HG03196 (cell line): ENCODE data around the gene ZNG1B.
"Not testable (repeated sequence)": the region's sequence is repeated elsewhere in the genome, so short reads cannot be mapped to it uniquely, and the experiment has no call there.

Experiments used
- ATAC-seq: cut with Tn5 transposase; IDR thresholded peaks from one replicate; pipeline ENCODE4 v1.9.1; 2021; ENCODE audit not compliant: unreplicated experiment

ZNG1B gene

GRCh38 chr2:113503094-113504042, 65.9 kb downstream of the ZNG1B start:
- ATAC-seq: peak; percentile 82

GRCh38 chr2:113504081-113504480, 66.6 kb downstream of the ZNG1B start:
- ATAC-seq: not testable (repeated sequence)

DNA sequence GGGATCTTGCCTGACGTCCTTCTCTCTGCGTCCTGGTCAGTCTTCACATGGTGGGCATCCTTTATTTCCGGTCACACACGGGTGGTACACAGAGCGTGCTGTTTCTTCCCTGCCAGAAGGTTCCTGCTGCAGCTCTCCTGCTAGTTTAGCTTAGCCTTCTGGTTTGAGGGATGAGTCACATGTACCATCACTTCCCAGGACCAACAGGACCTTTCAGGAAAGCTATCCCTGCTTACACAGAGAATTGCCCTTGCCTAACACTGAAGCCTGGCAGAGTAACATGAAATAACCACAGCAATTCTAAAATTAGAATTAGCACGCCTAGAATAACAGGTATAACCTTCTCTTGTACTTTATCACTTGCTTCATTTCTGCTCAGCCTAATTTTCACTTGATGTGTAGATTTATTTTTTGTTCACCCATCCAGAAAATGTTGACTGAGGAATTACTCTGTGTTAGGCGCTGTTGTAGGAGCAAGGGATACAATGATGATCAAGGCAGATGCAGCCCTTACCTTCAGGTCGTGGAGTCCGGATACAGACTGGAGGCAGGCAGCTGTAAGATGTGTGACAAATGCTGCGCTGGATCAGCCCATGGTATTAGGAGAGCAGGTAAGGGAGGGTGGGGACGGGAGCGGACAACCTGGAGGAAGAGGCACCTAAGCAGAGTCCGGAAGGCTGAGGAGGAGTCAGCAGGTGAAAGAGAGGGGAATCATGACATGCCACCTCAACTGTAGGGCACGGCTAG, 70.1 kb downstream of the ZNG1B start:
- ATAC-seq: not testable (repeated sequence)

GRCh38 chr2:113508187-113508586, 70.7 kb downstream of the ZNG1B start:
- not testable (repeated sequence) for ATAC-seq

DNA sequence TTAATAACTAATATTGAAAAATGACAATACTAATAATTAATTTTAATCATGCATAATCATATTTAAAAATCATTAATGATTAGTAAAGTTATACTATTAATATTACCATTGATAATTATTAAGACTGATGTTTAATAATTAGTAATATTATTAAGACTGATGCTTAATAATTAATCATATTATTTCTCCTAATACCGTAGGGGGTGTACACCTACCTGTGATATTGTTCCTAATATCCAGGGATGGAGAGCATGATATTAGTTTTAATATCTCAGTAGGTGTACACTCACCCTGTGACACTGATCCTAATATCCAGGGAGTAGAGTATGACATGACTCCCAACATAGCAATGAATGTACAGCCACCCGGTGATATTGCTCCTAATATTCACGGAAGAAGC, 73.4 kb downstream of the ZNG1B start:
- ATAC-seq: not testable (repeated sequence)

DNA sequence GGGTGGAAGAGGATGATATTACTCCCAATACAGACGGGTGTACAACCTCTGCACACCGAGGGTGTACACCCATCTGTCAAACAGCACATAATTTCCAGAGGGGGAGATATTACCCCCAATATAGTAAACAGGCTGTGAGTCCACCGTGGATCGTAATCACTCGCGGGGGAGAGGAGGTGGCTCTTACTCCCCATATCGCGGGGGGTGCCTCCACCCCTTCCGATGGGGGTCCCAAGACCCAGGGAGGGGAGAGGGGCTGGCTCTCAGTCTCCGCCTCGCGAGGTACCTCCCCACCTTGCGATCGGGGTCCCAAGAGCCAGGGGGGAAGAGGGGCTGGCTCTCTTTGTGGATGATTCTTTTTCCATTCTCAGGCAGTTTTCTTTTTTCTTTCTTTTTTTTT, 74.4 kb downstream of the ZNG1B start:
- ATAC-seq: not testable (repeated sequence)

GRCh38 chr2:113515457-113515856, 78.0 kb downstream of the ZNG1B start:
- ATAC-seq: not testable (repeated sequence)

DNA sequence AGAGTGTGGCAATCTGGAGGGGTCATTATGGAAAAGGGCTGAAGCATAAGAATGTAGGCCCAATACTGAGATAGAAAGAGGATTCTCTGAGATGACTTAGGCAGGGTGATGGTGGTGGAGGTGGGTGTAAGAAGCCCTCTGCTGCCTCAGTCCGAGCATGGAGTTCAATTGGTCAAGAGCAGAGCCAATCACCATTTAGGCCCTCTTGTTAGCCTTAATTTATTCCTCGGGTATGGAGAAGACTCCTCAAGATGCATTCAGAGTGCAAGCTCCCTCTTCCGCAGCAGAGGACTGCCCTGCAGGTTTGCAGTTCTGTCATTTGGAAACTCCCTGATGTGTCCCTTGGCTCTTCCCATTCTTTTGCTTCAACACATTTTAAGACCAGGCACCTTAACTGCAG, 78.5 kb downstream of the ZNG1B start:
- not testable (repeated sequence) for ATAC-seq

DNA sequence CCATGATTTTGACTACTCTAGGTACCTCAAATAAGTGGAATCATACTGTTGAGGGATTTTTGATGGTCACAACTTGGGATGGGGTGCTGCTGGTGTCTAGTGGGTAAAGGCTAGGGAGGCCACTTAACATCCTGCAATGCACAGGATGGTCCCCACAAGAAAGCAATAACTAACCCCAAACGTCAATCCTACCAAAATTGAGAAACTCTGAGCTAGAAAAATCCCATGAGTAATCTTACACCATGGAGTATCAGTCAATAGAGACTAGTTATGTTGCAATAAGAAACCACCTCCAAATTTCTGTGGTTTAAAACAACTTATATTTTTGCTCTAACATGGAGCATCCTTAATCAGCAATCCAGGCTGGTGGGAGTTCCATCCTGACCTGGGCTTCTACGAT, 79.5 kb downstream of the ZNG1B start:
- ATAC-seq: not testable (repeated sequence)

DNA sequence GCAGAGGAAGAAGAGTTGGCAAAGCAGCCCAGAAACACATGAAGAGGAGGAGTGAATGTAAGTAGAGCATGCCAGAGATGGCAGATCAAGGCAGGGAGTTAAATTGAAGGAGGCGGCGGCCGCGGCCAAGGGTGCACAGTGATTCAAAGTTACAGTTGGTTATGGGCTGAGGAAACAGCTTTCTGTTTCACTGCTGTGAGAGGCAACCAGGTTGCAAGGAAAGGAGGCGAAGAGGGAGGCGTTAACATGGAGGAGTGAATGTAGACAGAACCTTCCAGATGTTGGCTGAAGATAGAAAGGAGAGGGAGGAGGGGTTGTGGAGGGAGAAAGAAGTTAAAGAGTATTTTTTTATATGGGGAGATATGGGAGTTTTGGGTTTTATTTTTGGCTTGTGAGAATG, 83.3 kb downstream of the ZNG1B start:
- not testable (repeated sequence) for ATAC-seq

DNA sequence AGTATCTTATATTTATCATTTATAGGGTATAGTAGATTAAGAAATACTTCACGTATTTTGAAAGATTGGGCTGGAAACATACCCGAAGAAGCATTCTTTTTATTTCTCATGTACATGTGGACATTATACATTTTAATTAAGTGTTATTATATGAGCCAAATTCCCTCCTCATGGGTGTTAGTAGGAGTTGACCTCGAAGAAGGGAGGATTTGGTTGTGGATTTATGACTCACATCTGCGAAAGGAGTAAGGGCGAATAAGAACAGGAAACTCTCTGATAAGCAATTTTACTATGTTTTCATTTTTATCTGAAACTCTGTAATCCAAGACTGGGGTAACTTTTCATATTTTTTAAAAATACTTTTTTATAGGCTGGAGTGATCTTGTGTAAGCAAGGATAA, 84.0 kb downstream of the ZNG1B start:
- ATAC-seq: not testable (repeated sequence)

GRCh38 chr2:113524986-113525385, 87.5 kb downstream of the ZNG1B start:
- ATAC-seq: not testable (repeated sequence)

- peak; percentile 75 for ATAC-seq
These were observed 90.0 kb downstream of the ZNG1B start for GRCh38 chr2:113527350-113528045.

DNA sequence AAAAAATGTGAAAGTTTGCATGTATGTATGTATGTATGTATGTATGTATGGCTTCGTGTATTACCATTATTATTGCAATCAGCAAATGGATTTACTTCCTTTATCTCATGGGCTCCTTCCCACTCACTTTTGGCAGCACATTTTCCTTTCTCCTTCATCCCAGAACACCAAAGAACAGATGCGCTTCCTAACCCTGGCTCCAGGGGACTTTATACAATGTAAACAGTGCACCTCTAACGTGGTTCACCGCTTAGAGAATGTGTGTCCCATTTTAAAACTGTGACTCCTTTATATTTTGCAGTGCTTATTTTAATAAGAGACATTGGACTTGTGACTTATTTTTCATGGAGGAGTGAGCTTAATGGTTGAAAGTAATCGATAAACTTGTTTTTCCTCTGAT, 90.6 kb downstream of the ZNG1B start:
- ATAC-seq: not testable (repeated sequence)

DNA sequence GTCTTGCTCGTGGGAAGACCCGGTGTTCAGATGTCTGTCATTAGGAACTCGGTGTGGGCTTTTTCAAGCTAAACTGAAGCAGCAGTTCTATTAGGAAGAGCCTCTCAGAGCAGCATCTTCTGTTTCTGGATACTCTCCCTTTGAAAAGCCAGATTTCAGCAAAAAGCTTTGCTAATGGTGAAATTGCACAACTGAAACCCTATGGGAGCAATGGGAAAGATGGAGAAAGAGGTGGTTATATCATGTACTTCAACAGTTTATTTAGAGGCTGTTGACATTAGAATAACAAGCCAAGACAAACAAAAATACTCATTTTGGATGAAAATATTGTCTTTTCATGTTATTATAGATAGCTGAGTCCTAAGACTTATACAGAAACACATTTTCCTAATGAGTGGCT, 91.4 kb downstream of the ZNG1B start:
- not testable (repeated sequence) for ATAC-seq

DNA sequence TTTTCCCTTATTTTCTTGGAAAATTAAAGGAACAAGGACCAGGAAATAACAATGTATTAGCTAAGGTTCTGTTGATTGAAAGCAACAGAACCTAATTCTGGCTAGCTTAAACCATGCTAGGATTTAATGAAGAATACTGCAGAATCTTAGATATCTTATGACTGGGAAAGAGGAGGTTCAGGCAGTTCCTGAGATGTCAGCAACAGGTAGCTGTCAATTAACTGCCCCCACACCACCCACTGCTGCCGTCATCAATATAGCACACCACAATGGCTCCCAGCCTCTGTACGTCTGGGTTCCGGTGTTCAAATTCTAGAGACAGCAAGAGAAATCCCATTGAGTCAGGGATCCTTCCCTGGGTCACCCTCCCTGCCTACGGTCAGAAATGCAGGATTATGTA, 95.5 kb downstream of the ZNG1B start:
- ATAC-seq: not testable (repeated sequence)

GRCh38 chr2:113536573-113536972, 99.1 kb downstream of the ZNG1B start:
- not testable (repeated sequence) for ATAC-seq

GRCh38 chr2:113540834-113541203, 103.3 kb downstream of the ZNG1B start:
- ATAC-seq: not testable (repeated sequence)

DNA sequence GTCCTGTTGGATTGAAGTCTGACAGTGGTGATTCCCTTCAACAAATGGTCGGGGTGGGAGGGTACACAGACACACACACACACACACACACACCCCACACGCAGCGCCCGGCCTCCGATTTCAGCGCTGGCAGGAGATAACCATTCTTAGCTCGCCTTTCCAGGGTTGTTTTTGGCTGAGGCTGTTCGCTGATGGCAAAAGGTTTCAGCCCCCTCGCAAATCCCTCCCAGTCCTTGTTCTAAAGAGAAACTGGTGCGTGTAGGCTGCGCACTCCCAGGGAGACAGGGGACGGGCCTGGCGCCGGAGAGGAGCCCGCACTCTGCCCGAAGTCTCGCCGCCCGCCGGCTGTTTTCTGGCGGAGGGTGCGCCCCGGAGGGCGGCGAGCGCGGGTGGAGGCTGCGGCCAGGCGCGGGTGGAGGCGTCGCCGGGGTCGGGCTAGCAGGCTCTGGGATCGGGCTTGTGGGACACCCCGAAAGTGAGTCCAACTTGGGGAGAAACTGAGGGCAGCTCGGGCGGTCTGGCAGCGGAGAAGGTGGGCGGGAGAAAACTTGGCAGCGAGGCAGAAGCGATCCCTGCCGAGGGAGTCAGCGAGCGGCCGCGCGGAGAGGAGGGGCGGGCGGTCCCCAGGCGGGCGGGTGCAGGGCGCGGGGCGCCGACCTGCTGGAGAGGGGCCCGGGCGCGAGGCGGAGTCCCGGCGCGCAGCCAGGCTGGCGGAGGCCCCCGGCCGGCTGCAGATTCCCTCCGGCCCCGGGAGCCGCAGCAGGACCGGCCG, 103.9 kb downstream of the ZNG1B start:
- not testable (repeated sequence) for ATAC-seq

DNA sequence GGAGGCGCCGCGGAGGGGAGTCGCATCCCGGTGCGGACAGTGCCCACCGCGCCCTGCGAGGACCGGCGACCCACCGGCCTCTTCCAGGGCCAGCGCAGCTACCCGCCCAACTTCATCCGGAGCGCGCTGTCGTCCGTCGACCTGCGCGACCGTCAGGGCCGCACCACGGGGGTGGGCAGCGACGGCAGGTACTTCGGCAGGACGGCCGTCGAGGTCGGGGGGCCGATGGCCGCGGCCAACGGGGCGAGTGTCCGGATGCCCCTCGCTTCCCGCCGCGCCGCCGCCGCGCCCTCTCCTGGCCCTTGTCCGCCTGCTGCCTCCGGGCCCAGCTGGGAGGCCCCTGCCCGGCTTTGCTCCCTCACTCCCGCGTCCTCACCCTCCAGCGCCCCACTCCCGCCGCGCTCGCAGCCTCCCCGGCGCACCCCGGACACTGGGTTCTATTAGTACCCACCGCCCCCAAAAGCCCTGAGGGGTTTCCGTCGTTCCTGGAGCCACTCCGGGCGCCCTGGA, 104.5 kb downstream of the ZNG1B start:
- not testable (repeated sequence) for ATAC-seq
